HepG2 (cell line): ENCODE measurements around the gene ZKSCAN3. TPM values are rescaled to one million over a fixed set of nuclear protein-coding genes. Genes with fewer than 3 reads are reported as not detected.
A peak's percentile ranks its signal among the peaks of the same experiment; 100 is the strongest.

Experiments used
- BCL6 ChIP-seq: IDR thresholded peaks from 2 replicates; pipeline ENCODE4 v1.6.1; 2016; ENCODE audit warnings: missing genetic modification reagents, missing compliant biosample characterization
- MBNL3 ChIP-seq: fragments of 250-450 bp; sonication (Bioruptor Pico); conservative IDR thresholded peaks from 2 replicates; pipeline ENCODE4 v1.8.0; 2022; ENCODE audit warnings: mild to moderate bottlenecking, inconsistent platforms
- MTF1 ChIP-seq: sonication (generic); formaldehyde crosslinking; IDR thresholded peaks from 2 replicates; pipeline ENCODE4 v1.5.0; 2020; ENCODE audit warnings: missing genetic modification reagents
- NCOA2 ChIP-seq: sonication (generic); formaldehyde crosslinking; IDR thresholded peaks from 2 replicates; pipeline ENCODE4 v1.8.0; 2022; ENCODE audit warnings: inconsistent platforms
- NFATC3 ChIP-seq: sonication (generic); formaldehyde crosslinking; IDR thresholded peaks from 2 replicates; pipeline ENCODE4 v1.5.1; 2020; ENCODE audit warnings: mild to moderate bottlenecking, missing genetic modification reagents
- PITX1 ChIP-seq: sonication (generic); formaldehyde crosslinking; IDR thresholded peaks from 2 replicates; pipeline ENCODE4 v1.5.1; 2020; ENCODE audit warnings: mild to moderate bottlenecking, missing genetic modification reagents
- POGZ ChIP-seq: sonication (generic); formaldehyde crosslinking; IDR thresholded peaks from 2 replicates; pipeline ENCODE4 v1.4.0; 2020; ENCODE audit warnings: mild to moderate bottlenecking, missing genetic modification reagents
- RORA ChIP-seq: sonication (generic); formaldehyde crosslinking; IDR thresholded peaks from 2 replicates; pipeline ENCODE4 v1.5.0; 2020; ENCODE audit warnings: mild to moderate bottlenecking, missing genetic modification reagents, moderate library complexity
- SAP130 ChIP-seq: IDR thresholded peaks from 2 replicates; pipeline ENCODE4 v1.6.1; 2016; ENCODE audit warnings: low read depth
- SMARCE1 ChIP-seq: fragments of 450-650 bp; IDR thresholded peaks from 2 replicates; pipeline ENCODE4 v1.6.1; 2017; ENCODE audit warnings: borderline replicate concordance
- SPEN ChIP-seq: sonication (generic); formaldehyde crosslinking; IDR thresholded peaks from 2 replicates; pipeline ENCODE4 v1.5.1; 2020; ENCODE audit warnings: low read depth, mild to moderate bottlenecking, missing genetic modification reagents
- XBP1 ChIP-seq: sonication (generic); formaldehyde crosslinking; IDR thresholded peaks from 2 replicates; pipeline ENCODE4 v1.5.0; 2020; ENCODE audit warnings: missing genetic modification reagents
- XRCC5 ChIP-seq: fragments of 200-400 bp; formaldehyde crosslinking; optimal IDR thresholded peaks from 2 replicates; pipeline ENCODE3; 2017; ENCODE audit warnings: mild to moderate bottlenecking, low read length
- ZBTB7B ChIP-seq: sonication (generic); formaldehyde crosslinking; IDR thresholded peaks from 2 replicates; pipeline ENCODE4 v1.4.0; 2020; ENCODE audit warnings: missing genetic modification reagents
- ZFAT ChIP-seq: sonication (generic); formaldehyde crosslinking; conservative IDR thresholded peaks from 2 replicates; pipeline ENCODE4 v1.8.1; 2023; ENCODE audit warnings: missing genetic modification reagents, inconsistent platforms
- ZNF264 ChIP-seq: sonication (generic); formaldehyde crosslinking; IDR thresholded peaks from 2 replicates; pipeline ENCODE4 v1.4.0; 2020; ENCODE audit warnings: missing genetic modification reagents
- ZNF431 ChIP-seq: sonication (generic); formaldehyde crosslinking; IDR thresholded peaks from 2 replicates; pipeline ENCODE4 v1.9.0; 2022; ENCODE audit warnings: missing genetic modification reagents, low read depth, mild to moderate bottlenecking, borderline replicate concordance
- ZNF761 ChIP-seq: sonication (generic); formaldehyde crosslinking; conservative IDR thresholded peaks from 2 replicates; pipeline ENCODE4 v1.4.0; 2020; ENCODE audit warnings: mild to moderate bottlenecking, missing genetic modification reagents
- ZNF772 ChIP-seq: sonication (generic); formaldehyde crosslinking; IDR thresholded peaks from 2 replicates; pipeline ENCODE4 v1.5.0; 2020; ENCODE audit warnings: mild to moderate bottlenecking, missing genetic modification reagents
- ZNF781 ChIP-seq: sonication (generic); formaldehyde crosslinking; IDR thresholded peaks from 2 replicates; pipeline ENCODE4 v1.5.1; 2020; ENCODE audit warnings: borderline replicate concordance, mild to moderate bottlenecking, missing genetic modification reagents; ENCODE audit errors: not compliant biosample characterization
- ZNF788 ChIP-seq: sonication (generic); formaldehyde crosslinking; IDR thresholded peaks from 2 replicates; pipeline ENCODE4 v1.5.0; 2020; ENCODE audit warnings: mild to moderate bottlenecking, missing genetic modification reagents, borderline replicate concordance
- polyA plus RNA-seq, 8 experiments: library from polyadenylated mRNA; depleted of rRNA in 3 of 8; stranded (reverse) in 7 of 8; unstranded in 1 of 8; fragments of >200 nt; fragmentation: Illumina TruSeq in 4 of 8; extraction: Trizol in 4 of 8; gene quantifications; 2 replicates each; pipeline versions ENCODE4 v1.2.1 to v1.2.3, GENCODE V29; 2011 to 2016; ENCODE audit warnings: low read depth in 4 of 8, missing spikeins in 1 of 8, mixed read lengths in 1 of 8; ENCODE audit not compliant: insufficient read depth in 1 of 8
- total RNA-seq, 5 experiments: library from RNA; depleted of rRNA; stranded (reverse); fragments of >200 nt; fragmentation: Illumina TruSeq; extraction: Trizol; gene quantifications; 2 replicates each; pipeline ENCODE4 v1.2.3, GENCODE V29; 2016; ENCODE audit warnings: low read depth in 1 of 5
- TF ChIP-seq, protein P1 (sequence below): sonication (generic); formaldehyde crosslinking; IDR thresholded peaks from 2 replicates; pipeline ENCODE4 v1.4.0; 2020; ENCODE audit warnings: missing genetic modification reagents
- TF ChIP-seq, protein P2 (sequence below): sonication (generic); formaldehyde crosslinking; IDR thresholded peaks from 2 replicates; pipeline ENCODE4 v1.5.1; 2020; ENCODE audit warnings: mild to moderate bottlenecking, missing genetic modification reagents, moderate library complexity
- TF ChIP-seq, protein P3 (sequence below): sonication (generic); formaldehyde crosslinking; IDR thresholded peaks from 2 replicates; pipeline ENCODE4 v1.4.0; 2020; ENCODE audit warnings: missing genetic modification reagents
- TF ChIP-seq, protein P4 (sequence below): sonication (generic); formaldehyde crosslinking; IDR thresholded peaks from 2 replicates; pipeline ENCODE4; 2020; ENCODE audit warnings: missing genetic modification reagents, mild to moderate bottlenecking, borderline replicate concordance

The ZKSCAN3 gene
- total and polyA plus RNA-seq, 2 of the 13 experiments (the other 11 are each of a cell fraction or from before 2014, with no cell fraction given) = 3.3 to 7.4 TPM

DNA sequence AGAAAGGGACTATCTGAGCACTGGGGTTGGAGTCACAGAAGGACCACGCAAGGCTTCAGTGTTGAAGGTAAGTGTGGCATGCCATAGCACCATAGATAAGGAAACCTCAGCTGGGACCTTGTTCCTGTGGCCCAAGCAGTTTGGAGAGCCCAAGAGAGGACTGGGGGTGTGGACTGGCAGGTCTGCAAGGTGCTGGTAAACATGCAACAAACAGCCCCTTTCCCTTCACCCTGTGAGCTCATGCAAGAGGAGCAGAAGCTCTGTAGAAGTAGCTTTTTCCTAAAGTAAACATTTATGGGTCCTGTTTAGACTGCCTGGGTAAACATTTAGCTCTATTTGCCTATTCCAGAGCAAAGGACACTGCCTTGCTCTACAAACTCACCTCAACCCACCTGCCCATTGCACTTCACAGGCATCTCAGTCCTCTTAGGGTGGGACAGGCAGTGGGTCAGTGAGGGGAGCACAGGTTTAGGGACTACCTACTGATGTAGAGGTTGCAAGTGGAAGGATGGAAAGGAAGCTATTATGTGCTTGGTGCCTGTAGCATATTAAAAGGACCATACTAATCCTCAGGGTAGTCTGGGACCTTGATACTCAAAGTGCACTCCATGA is 25.8 kb upstream of the ZKSCAN3 start (continued):
- TF ChIP-seq POGZ (no peak), RORA (CRISPR knock-in tag) (no peak), NFATC3 (no peak), ZNF431 (peak; percentile 42; the same call in 1 of the 2 replicates), ZNF761 (0 out of 2 replicates have a peak, but pooled peaks have one; percentile 54), ZBTB7B (CRISPR knock-in tag) (peak; percentile 74; the same call in 1 of the 2 replicates), SPEN (CRISPR knock-in tag) (peak; percentile 31; the same call in 1 of the 2 replicates), MTF1 (CRISPR knock-in tag) (no peak), SAP130 (peak; percentile 64), XRCC5 (peak; percentile 30), ZNF781 (CRISPR knock-in tag) (no peak), ZNF264 (CRISPR knock-in tag) (peak; percentile 71; the same call in 1 of the 2 replicates), ZFAT (CRISPR knock-in tag) (no peak), XBP1 (CRISPR knock-in tag) (0 out of 2 replicates have a peak, but pooled peaks have one; percentile 17), BCL6 (CRISPR knock-in tag) (peak; percentile 62; the same call in 1 of the 2 replicates), SMARCE1 (no peak), NCOA2 (CRISPR knock-in tag) (peak; percentile 30; the same call in 1 of the 2 replicates), MBNL3 (CRISPR knock-in tag) (no peak), ZNF788 (CRISPR knock-in tag) (no peak), ZNF772 (CRISPR knock-in tag) (peak; percentile 90), PITX1 (CRISPR knock-in tag) (peak; percentile 52; the same call in 1 of the 2 replicates)
- TF ChIP-seq, protein P1, sequence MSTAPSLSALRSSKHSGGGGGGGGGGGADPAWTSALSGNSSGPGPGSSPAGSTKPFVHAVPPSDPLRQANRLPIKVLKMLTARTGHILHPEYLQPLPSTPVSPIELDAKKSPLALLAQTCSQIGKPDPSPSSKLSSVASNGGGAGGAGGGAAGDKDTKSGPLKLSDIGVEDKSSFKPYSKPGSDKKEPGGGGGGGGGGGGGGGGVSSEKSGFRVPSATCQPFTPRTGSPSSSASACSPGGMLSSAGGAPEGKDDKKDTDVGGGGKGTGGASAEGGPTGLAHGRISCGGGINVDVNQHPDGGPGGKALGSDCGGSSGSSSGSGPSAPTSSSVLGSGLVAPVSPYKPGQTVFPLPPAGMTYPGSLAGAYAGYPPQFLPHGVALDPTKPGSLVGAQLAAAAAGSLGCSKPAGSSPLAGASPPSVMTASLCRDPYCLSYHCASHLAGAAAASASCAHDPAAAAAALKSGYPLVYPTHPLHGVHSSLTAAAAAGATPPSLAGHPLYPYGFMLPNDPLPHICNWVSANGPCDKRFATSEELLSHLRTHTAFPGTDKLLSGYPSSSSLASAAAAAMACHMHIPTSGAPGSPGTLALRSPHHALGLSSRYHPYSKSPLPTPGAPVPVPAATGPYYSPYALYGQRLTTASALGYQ (CRISPR knock-in tag) = no peak
- TF ChIP-seq, protein P2, sequence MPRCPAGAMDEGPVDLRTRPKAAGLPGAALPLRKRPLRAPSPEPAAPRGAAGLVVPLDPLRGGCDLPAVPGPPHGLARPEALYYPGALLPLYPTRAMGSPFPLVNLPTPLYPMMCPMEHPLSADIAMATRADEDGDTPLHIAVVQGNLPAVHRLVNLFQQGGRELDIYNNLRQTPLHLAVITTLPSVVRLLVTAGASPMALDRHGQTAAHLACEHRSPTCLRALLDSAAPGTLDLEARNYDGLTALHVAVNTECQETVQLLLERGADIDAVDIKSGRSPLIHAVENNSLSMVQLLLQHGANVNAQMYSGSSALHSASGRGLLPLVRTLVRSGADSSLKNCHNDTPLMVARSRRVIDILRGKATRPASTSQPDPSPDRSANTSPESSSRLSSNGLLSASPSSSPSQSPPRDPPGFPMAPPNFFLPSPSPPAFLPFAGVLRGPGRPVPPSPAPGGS (CRISPR knock-in tag) = no peak
- TF ChIP-seq, protein P3, sequence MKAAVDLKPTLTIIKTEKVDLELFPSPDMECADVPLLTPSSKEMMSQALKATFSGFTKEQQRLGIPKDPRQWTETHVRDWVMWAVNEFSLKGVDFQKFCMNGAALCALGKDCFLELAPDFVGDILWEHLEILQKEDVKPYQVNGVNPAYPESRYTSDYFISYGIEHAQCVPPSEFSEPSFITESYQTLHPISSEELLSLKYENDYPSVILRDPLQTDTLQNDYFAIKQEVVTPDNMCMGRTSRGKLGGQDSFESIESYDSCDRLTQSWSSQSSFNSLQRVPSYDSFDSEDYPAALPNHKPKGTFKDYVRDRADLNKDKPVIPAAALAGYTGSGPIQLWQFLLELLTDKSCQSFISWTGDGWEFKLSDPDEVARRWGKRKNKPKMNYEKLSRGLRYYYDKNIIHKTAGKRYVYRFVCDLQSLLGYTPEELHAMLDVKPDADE (CRISPR knock-in tag) = no peak
- TF ChIP-seq, protein P4, sequence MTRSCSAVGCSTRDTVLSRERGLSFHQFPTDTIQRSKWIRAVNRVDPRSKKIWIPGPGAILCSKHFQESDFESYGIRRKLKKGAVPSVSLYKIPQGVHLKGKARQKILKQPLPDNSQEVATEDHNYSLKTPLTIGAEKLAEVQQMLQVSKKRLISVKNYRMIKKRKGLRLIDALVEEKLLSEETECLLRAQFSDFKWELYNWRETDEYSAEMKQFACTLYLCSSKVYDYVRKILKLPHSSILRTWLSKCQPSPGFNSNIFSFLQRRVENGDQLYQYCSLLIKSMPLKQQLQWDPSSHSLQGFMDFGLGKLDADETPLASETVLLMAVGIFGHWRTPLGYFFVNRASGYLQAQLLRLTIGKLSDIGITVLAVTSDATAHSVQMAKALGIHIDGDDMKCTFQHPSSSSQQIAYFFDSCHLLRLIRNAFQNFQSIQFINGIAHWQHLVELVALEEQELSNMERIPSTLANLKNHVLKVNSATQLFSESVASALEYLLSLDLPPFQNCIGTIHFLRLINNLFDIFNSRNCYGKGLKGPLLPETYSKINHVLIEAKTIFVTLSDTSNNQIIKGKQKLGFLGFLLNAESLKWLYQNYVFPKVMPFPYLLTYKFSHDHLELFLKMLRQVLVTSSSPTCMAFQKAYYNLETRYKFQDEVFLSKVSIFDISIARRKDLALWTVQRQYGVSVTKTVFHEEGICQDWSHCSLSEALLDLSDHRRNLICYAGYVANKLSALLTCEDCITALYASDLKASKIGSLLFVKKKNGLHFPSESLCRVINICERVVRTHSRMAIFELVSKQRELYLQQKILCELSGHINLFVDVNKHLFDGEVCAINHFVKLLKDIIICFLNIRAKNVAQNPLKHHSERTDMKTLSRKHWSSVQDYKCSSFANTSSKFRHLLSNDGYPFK (CRISPR knock-in tag) = peak; percentile 38; the same call in 1 of the 2 replicates
